GM23338 (cell line): Measurements from ENCODE around the gene VMP1. TPM values are rescaled to one million over a fixed set of nuclear protein-coding genes. Genes with fewer than 3 reads are reported as not detected.

Source experiments
- ATAC-seq: fragments of 200-7000 bp; cut with Tn5 transposase; 3 replicates; pipeline ENCODE4 v1.9.1; 2020
- DNase-seq: peaks from one replicate; pipeline ENCODE4 v3.0.0-alpha.2; 2015; ENCODE audit warnings: low spot score
- H2AFZ ChIP-seq: fragments of 200-600 bp; sonication (generic); 2 replicates; pipeline ENCODE4 v1.8.0; 2016; ENCODE audit warnings: antibody characterized with exemption, mild to moderate bottlenecking, moderate library complexity
- H3F3A ChIP-seq: fragments of 200-600 bp; sonication (generic); replicated peaks from 2 replicates; pipeline ENCODE4 v1.8.0; 2017; ENCODE audit warnings: antibody characterized with exemption, mixed run types, low read depth
- H3K27ac ChIP-seq: fragments of 200-600 bp; sonication (generic); 2 replicates; pipeline ENCODE4 v1.6.1; 2016; ENCODE audit warnings: low read depth
- H3K27me3 ChIP-seq: fragments of 200-600 bp; sonication (generic); 2 replicates; pipeline ENCODE4 v1.8.0; 2016; ENCODE audit warnings: mild to moderate bottlenecking, mixed run types, moderate library complexity; ENCODE audit not compliant: insufficient read depth
- H3K36me3 ChIP-seq: fragments of 200-600 bp; sonication (generic); 2 replicates; pipeline ENCODE4 v1.8.0; 2016; ENCODE audit warnings: mild to moderate bottlenecking; ENCODE audit not compliant: insufficient read depth
- H3K4me1 ChIP-seq: fragments of 200-600 bp; sonication (generic); 2 replicates; pipeline ENCODE4 v1.8.0; 2016; ENCODE audit warnings: mild to moderate bottlenecking, moderate library complexity; ENCODE audit not compliant: insufficient read depth
- H3K4me2 ChIP-seq: fragments of 200-600 bp; sonication (generic); 2 replicates; pipeline ENCODE4 v1.7.1; 2017; ENCODE audit warnings: mixed run types
- H3K4me3 ChIP-seq: fragments of 200-600 bp; sonication (generic); 2 replicates; pipeline ENCODE4 v1.6.1; 2016; ENCODE audit warnings: mixed run types
- H3K79me2 ChIP-seq: fragments of 200-600 bp; sonication (generic); replicated peaks from 2 replicates; pipeline ENCODE4 v1.8.0; 2017; ENCODE audit warnings: mild to moderate bottlenecking; ENCODE audit not compliant: insufficient read depth
- H3K9me2 ChIP-seq: fragments of 200-600 bp; sonication (generic); 2 replicates; pipeline ENCODE4 v1.8.0; 2017; ENCODE audit not compliant: insufficient read depth
- H4K20me1 ChIP-seq: fragments of 200-600 bp; sonication (generic); replicated peaks from 2 replicates; pipeline ENCODE4 v1.8.0; 2017; ENCODE audit warnings: mild to moderate bottlenecking; ENCODE audit not compliant: insufficient read depth
- H3K27ac Mint-ChIP-seq: 2 replicates; pipeline ENCODE4 v1.8.0; 2020; ENCODE audit warnings: inconsistent platforms, mild to moderate bottlenecking, moderate library complexity, mixed read lengths
- H3K27me3 Mint-ChIP-seq: 3 replicates; pipeline ENCODE4 v1.8.0; 2022; ENCODE audit warnings: low read depth, mild to moderate bottlenecking, moderate library complexity, mixed read lengths, inconsistent platforms; ENCODE audit not compliant: insufficient read depth, poor library complexity
- H3K36me3 Mint-ChIP-seq: 3 replicates; pipeline ENCODE4 v1.8.0; 2021; ENCODE audit warnings: low read depth, mild to moderate bottlenecking, inconsistent platforms, moderate library complexity, mixed read lengths
- H3K4me1 Mint-ChIP-seq: 3 replicates; pipeline ENCODE4 v1.8.0; 2020; ENCODE audit warnings: mild to moderate bottlenecking, inconsistent platforms, mixed read lengths
- H3K4me3 Mint-ChIP-seq: 3 replicates; pipeline ENCODE4 v1.8.0; 2021; ENCODE audit warnings: moderate library complexity, mild to moderate bottlenecking, inconsistent platforms, mixed read lengths
- H3K9me3 Mint-ChIP-seq: 3 replicates; pipeline ENCODE4 v1.8.0; 2020; ENCODE audit warnings: moderate library complexity, mild to moderate bottlenecking, inconsistent platforms, mixed read lengths
- CREB1 ChIP-seq: fragments of 250-450 bp; sonication (Bioruptor Pico); IDR thresholded peaks from 2 replicates; pipeline ENCODE4 v1.5.0; 2020; ENCODE audit warnings: low read depth, mild to moderate bottlenecking, moderate library complexity
- CTCF ChIP-seq, 2 experiments: fragments of 200-600 bp in 1 of 2; sonication (generic) in 1 of 2; conservative IDR thresholded peaks; 2 replicates each; pipeline versions ENCODE4 v1.5.1 to v1.6.1; 2016 to 2017; ENCODE audit warnings: antibody characterized with exemption in 2 of 2, low read depth in 2 of 2, mild to moderate bottlenecking in 2 of 2, moderate library complexity in 1 of 2
- ETS1 ChIP-seq: IDR thresholded peaks from 2 replicates; pipeline ENCODE4 v1.6.1; 2016; ENCODE audit warnings: antibody characterized with exemption
- EZH2 ChIP-seq: fragments of 200-600 bp; sonication (generic); IDR thresholded peaks from one replicate; pipeline ENCODE4 v1.8.0; 2017; ENCODE audit warnings: antibody characterized with exemption, mild to moderate bottlenecking, low read depth; ENCODE audit not compliant: unreplicated experiment
- JUNB ChIP-seq: IDR thresholded peaks from one replicate; pipeline ENCODE4 v1.6.1; 2016; ENCODE audit warnings: antibody characterized with exemption; ENCODE audit not compliant: unreplicated experiment
- NANOG ChIP-seq: IDR thresholded peaks from 2 replicates; pipeline ENCODE4 v1.6.1; 2016; ENCODE audit warnings: antibody characterized with exemption, borderline replicate concordance
- POLR2AphosphoS5 ChIP-seq: IDR thresholded peaks from 2 replicates; pipeline ENCODE4 v1.6.1; 2016; ENCODE audit warnings: antibody characterized with exemption, low read depth
- STAT1 ChIP-seq: IDR thresholded peaks from one replicate; pipeline ENCODE4 v1.6.1; 2016; ENCODE audit warnings: antibody characterized with exemption; ENCODE audit not compliant: unreplicated experiment
- ZNF331 ChIP-seq: fragments of 250-450 bp; sonication (Bioruptor Pico); IDR thresholded peaks from 2 replicates; pipeline ENCODE4 v1.5.0; 2020; ENCODE audit warnings: low read depth, mild to moderate bottlenecking, moderate library complexity
- polyA plus RNA-seq: library from polyadenylated mRNA; unstranded; fragments of >200 nt; fragmentation: Nextera tagmentation; extraction: Ambion mirVana; gene quantifications from 2 replicates; pipeline ENCODE4 v1.2.1, GENCODE V29; 2016
- total RNA-seq: library from RNA; depleted of rRNA; stranded (reverse); fragments of >200 nt; shearing (Covaris generic); gene quantifications from 2 replicates; pipeline ENCODE4 v1.2.3, GENCODE V29; 2014
- TF ChIP-seq, protein P1 (sequence below): fragments of 250-450 bp; sonication (Bioruptor Pico); IDR thresholded peaks from 2 replicates; pipeline ENCODE4 v1.5.0; 2020; ENCODE audit warnings: mild to moderate bottlenecking, moderate library complexity
- TF ChIP-seq, protein P2 (sequence below): IDR thresholded peaks from one replicate; pipeline ENCODE4 v1.6.1; 2018; ENCODE audit warnings: antibody characterized with exemption; ENCODE audit not compliant: unreplicated experiment

Gene VMP1
- total and polyA plus RNA-seq, 2 experiments from 2014 or later, result 70.1 to 112 TPM

DNA sequence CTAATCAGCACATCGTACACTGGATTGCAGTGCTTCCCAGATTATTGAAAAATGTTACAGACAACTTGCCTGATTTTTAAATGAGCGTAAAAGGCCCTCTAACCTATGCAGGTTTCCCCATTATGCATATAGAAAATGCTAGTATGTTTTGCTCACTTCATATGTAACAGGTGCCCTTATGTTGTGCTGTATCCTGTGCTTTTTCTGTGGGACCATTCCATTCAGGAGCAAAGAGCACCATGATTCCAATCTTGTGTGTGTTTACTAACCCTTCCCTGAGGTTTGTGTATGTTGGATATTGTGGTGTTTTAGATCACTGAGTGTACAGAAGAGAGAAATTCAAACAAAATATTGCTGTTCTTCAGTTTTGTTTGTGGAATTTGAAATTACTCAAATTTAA lies 13.1 kb upstream of the VMP1 start (continued):
- TF ChIP-seq, protein P1, sequence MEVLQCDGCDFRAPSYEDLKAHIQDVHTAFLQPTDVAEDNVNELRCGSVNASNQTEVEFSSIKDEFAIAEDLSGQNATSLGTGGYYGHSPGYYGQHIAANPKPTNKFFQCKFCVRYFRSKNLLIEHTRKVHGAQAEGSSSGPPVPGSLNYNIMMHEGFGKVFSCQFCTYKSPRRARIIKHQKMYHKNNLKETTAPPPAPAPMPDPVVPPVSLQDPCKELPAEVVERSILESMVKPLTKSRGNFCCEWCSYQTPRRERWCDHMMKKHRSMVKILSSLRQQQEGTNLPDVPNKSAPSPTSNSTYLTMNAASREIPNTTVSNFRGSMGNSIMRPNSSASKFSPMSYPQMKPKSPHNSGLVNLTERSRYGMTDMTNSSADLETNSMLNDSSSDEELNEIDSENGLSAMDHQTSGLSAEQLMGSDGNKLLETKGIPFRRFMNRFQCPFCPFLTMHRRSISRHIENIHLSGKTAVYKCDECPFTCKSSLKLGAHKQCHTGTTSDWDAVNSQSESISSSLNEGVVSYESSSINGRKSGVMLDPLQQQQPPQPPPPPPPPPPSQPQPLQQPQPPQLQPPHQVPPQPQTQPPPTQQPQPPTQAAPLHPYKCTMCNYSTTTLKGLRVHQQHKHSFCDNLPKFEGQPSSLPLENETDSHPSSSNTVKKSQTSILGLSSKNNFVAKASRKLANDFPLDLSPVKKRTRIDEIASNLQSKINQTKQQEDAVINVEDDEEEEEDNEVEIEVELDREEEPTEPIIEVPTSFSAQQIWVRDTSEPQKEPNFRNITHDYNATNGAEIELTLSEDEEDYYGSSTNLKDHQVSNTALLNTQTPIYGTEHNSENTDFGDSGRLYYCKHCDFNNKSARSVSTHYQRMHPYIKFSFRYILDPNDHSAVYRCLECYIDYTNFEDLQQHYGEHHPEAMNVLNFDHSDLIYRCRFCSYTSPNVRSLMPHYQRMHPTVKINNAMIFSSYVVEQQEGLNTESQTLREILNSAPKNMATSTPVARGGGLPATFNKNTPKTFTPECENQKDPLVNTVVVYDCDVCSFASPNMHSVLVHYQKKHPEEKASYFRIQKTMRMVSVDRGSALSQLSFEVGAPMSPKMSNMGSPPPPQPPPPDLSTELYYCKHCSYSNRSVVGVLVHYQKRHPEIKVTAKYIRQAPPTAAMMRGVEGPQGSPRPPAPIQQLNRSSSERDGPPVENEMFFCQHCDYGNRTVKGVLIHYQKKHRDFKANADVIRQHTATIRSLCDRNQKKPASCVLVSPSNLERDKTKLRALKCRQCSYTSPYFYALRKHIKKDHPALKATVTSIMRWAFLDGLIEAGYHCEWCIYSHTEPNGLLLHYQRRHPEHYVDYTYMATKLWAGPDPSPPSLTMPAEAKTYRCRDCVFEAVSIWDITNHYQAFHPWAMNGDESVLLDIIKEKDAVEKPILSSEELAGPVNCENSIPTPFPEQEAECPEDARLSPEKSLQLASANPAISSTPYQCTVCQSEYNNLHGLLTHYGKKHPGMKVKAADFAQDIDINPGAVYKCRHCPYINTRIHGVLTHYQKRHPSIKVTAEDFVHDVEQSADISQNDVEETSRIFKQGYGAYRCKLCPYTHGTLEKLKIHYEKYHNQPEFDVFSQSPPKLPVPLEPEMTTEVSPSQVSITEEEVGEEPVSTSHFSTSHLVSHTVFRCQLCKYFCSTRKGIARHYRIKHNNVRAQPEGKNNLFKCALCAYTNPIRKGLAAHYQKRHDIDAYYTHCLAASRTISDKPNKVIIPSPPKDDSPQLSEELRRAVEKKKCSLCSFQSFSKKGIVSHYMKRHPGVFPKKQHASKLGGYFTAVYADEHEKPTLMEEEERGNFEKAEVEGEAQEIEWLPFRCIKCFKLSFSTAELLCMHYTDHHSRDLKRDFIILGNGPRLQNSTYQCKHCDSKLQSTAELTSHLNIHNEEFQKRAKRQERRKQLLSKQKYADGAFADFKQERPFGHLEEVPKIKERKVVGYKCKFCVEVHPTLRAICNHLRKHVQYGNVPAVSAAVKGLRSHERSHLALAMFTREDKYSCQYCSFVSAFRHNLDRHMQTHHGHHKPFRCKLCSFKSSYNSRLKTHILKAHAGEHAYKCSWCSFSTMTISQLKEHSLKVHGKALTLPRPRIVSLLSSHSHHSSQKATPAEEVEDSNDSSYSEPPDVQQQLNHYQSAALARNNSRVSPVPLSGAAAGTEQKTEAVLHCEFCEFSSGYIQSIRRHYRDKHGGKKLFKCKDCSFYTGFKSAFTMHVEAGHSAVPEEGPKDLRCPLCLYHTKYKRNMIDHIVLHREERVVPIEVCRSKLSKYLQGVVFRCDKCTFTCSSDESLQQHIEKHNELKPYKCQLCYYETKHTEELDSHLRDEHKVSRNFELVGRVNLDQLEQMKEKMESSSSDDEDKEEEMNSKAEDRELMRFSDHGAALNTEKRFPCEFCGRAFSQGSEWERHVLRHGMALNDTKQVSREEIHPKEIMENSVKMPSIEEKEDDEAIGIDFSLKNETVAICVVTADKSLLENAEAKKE (CRISPR knock-in tag), result no peak
- TF ChIP-seq POLR2AphosphoS5 (no peak), STAT1 (no peak), CTCF (conservative IDR thresholded peaks at IDR 0.05; ENCODE audit: low read depth in 2 of 2) (no peak)

- Histone ChIP-seq H3K27ac (peak overlapping the region; percentile 60), H3K4me2 (no peak overlapping the region), H3K79me2 (peaks cover 82% of the 10 kb centered on the region), H3F3A (peaks cover 20% of the 10 kb centered on the region), H3K27me3 (no peaks in the 10 kb centered on the region), H3K9me2 (no peaks in the 10 kb centered on the region), H3K36me3 (peaks cover 35% of the 10 kb centered on the region), H2AFZ (no peak overlapping the region), H4K20me1 (peaks cover 72% of the 10 kb centered on the region), H3K4me1 (0 out of 2 replicates have a peak, but pooled peaks cover 2% of the 10 kb centered on the region), H3K4me3 (no peak overlapping the region)
- no peak overlapping the region for H3K4me3 Mint-ChIP-seq
- peaks cover 8% of the 10 kb centered on the region for H3K27me3 Mint-ChIP-seq
- no peak for ATAC-seq
- H3K4me1 Mint-ChIP-seq, result peaks cover 7% of the 10 kb centered on the region
- H3K36me3 Mint-ChIP-seq, result peaks cover 77% of the 10 kb centered on the region
- no peaks in the 10 kb centered on the region for H3K9me3 Mint-ChIP-seq
- DNase-seq, result no peak
- H3K27ac Mint-ChIP-seq, result no peak overlapping the region
- TF ChIP-seq, protein P2, sequence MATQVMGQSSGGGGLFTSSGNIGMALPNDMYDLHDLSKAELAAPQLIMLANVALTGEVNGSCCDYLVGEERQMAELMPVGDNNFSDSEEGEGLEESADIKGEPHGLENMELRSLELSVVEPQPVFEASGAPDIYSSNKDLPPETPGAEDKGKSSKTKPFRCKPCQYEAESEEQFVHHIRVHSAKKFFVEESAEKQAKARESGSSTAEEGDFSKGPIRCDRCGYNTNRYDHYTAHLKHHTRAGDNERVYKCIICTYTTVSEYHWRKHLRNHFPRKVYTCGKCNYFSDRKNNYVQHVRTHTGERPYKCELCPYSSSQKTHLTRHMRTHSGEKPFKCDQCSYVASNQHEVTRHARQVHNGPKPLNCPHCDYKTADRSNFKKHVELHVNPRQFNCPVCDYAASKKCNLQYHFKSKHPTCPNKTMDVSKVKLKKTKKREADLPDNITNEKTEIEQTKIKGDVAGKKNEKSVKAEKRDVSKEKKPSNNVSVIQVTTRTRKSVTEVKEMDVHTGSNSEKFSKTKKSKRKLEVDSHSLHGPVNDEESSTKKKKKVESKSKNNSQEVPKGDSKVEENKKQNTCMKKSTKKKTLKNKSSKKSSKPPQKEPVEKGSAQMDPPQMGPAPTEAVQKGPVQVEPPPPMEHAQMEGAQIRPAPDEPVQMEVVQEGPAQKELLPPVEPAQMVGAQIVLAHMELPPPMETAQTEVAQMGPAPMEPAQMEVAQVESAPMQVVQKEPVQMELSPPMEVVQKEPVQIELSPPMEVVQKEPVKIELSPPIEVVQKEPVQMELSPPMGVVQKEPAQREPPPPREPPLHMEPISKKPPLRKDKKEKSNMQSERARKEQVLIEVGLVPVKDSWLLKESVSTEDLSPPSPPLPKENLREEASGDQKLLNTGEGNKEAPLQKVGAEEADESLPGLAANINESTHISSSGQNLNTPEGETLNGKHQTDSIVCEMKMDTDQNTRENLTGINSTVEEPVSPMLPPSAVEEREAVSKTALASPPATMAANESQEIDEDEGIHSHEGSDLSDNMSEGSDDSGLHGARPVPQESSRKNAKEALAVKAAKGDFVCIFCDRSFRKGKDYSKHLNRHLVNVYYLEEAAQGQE, result no peak
- TF ChIP-seq NANOG (no peak), EZH2 (no peak), CREB1 (CRISPR knock-in tag) (no peak), JUNB (no peak), ZNF331 (CRISPR knock-in tag) (no peak), ETS1 (no peak)
These were observed 11.3 kb upstream of the VMP1 start for GRCh38 chr17:59695945-59696681.
